HG02678 (cell line): Measurements from ENCODE around the gene TXNDC16.
"Not testable (repeated sequence)": the region's sequence is repeated elsewhere in the genome, so short reads cannot be mapped to it uniquely, and the experiment has no call there.

Experiments
- ATAC-seq: cut with Tn5 transposase; IDR thresholded peaks from one replicate; pipeline ENCODE4 v1.9.1; 2021; ENCODE audit warnings: mild to moderate bottlenecking, moderate library complexity; ENCODE audit not compliant: unreplicated experiment

TXNDC16 gene

DNA sequence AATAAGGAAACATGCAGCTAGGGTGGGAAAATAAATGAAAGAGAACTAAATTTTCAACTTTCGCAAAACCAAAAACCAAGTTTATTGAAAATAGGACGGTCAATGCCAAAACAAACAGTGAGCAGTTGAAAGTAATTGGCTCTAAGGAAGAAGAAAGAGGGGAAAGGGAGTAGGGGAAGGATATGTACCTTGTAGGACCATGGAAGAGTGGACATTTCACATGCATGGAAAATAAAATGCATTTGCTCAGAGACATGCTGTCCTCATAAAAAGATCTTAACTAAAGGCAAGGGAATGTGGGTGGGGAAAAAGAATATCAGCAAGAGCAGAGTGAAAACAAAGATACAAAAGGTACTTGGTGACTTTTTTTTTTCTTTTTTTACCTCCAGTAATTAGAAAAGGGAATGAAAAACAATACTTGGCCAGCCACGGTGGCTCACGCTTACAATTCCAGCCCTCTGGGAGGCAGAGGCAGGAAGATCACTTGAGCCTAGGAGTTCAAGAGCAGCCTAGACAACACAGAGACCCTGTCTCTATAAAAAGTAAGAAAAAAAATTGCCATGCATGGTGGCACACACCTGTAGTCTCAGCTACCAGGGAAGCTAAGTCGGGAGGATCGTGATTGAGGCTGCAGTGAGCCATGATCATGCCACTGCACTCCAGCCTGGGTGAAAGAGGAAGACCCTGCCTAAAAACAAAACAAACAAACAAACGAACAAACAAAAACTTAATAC lies 6.6 kb downstream of the TXNDC16 start:
- no peak for ATAC-seq

DNA sequence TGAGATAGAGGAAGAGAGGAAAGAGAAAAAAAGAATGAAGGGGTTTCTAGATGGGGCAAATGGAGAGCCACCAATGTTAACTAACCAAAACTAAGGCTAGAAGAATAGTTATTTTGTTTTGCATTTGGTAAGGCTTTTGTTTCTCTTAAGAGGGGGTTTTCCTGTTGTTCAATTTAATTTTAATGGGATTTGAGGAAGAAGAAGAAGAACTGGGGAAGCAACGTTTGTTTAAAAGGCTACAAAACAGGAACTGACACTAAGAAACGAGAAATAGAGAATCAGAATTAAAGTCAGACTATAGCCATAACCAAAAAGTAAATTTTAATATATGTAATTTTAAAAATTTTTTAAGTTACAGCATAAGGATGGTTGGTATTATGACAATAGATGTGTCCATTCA lies 13.7 kb downstream of the TXNDC16 start:
- ATAC-seq = no peak

DNA sequence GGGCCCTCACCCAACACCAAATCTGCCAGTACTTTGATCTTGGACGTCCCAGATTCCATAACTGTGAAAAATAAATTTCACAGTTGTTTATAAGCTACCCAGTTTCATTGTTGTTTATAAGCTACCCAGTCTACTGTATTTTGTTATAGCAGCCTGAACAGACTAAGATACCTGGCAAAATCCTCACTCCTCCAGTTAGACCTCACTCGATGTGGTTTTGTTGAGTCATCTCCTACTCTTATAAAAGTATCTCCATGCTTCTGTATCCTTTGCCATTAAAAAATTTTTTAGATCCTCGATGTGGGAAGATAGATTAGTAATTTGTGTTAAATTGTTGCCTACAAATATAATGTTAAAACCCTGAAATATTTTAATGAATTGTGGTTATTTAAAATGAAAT lies 16.0 kb downstream of the TXNDC16 start:
- no peak for ATAC-seq

DNA sequence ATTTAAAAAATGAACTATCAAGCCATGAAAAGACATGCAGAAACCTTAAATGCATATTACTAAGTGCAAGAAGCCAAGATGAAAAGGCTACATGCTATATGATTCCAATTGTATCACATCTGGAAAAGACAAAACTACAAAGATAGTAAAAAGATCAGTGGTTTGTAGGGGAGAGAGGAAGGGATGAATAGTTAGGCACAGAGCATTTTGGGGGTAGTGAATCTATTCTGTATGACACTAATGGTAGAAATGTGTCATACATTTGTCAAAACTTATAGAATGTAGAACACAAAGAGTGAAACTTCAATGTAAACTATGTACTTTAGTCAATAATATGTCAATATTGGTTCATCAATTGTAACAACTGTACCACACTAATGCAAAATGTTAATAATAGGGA lies 20.8 kb downstream of the TXNDC16 start:
- no peak for ATAC-seq

DNA sequence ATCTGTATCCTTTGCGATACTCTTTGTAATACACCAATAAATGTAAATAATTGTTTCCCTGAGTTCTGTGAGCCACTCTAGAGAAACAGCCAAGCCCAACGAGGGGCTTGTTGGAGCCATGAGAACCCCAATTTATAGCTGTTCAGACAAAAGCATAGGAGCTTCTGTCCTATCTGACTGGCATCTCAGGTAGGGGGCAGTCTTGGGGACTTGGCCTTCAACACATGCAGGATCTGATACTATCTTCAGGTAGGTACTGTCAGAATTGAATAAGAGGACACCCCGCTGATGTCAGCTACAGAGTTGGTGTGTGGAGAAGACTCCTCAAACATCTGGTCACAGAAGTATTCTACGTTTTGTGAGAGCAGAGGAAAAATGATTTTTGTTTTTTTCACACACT lies 25.3 kb downstream of the TXNDC16 start:
- no peak for ATAC-seq

DNA sequence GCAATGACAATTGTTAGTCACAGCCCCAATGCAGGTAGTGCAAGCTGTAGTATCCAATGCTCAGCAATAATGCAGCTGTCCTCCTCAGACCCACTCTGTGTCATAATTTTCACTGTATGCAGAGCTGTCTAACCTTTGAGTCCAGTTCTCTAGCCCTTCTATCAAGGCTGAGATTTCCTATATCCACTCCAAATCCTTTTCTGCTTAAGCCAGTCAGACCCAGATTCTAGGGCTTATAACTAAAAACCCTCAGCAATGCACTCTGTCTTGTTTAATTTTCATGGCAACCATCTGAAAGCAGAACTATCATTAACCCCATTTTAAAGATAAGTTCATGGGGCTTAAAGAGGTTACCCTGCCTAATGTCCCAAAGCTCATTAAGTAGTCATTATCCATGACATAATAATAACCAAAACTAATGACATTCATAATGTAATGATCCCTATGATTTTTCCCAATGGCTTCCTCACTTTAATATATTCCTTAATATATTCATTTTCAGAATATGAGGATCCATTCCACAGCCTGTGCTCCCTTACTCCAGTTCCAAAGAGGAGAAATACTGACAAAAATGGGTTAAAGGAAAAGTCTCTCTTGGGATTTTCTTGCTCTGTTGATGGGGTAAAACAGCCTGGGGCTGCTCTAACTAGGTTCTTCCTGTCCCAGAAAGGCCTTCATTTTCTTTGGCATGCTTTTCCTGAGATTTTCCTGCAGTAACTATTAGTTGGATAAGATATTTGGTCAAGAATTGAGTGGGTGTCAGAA lies 29.5 kb downstream of the TXNDC16 start:
- ATAC-seq = no peak

DNA sequence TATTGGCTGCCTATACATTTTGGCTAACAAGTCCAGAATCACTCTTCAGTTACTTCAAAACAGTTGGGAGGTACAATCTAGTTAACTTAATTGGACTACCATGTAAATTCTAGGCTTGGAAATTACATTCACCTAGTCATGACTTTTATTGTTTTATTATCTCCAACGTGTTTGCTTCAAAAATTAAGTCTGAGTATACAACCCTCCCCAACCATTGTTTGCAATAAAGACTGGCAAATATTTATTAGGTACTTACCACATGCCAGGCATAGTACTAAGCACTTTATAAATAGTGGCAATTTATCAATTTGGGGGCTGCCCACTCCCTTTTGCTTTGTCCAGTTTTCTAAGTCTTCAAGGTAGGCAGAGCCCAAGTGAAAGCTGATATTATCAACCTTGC lies 30.3 kb downstream of the TXNDC16 start:
- ATAC-seq = no peak

DNA sequence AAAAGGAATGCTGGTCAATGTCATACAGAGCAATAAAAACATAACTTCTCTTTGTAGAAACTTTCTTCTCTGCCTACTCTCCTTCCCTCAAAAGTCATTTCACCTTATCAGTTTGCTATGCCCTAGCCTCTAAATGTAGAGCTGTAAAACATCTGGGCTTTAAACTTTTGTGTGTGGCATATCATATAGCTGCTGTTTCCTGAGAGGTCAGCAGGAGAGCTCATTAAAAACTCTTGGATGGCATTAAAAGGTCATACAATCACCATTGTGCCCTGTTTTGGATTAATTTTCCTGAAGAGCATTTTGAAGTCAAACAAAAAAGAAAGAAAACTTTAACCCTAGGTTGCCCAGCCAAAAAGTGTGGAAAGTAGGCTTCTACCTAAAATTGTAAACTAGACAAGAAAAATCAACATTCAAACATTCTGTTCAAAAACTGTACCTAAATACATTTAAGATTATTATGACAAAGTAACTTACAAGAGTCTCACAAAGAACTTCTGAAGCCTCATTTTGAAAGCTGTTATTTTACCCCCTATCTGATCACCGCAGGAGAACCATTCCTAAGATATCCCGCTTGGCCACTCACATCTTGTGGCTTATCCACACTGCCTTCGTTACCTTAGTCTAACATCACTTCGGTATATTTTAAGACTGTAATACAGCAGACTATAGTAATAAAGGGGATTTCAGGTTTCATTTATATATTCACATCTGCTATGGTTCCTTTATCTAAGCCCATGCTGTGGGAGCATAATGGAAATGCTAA lies 38.1 kb downstream of the TXNDC16 start:
- ATAC-seq = no peak

DNA sequence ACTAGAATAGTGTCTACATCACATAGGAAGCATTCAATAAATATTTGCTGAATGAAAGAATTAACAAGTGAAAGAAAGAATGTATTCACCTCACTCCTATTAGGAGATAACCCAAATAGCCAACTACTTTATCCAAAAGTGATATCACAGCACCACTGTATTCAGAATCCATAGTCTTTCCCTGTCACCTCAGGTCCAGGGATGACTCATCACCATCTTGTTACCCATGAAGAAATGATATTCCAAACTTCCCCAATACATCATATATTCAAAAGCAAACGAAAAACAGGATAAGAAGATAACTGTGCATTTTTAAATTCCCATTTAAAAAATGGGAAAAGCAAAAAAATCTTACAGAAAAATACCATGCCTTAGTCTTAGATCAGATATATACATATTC lies 39.1 kb downstream of the TXNDC16 start:
- no peak for ATAC-seq

DNA sequence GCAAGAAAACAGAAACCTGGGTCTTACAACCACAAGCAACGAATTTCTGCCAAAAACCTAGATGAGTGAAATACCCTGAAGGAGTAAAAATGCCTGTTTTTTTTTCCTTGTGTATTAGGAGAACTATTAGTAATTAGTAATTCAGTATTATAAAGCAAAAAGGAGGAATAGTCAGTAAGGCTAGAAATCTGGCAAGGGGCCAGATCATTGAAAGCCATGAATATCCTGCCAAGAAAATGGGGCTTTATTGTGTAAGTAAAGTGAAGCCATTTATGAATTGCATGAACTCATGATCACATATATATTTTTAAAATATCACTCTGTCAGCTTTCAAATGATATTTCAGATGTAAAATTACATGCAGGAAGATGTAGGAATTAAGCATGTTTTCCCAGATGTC lies 57.9 kb downstream of the TXNDC16 start:
- ATAC-seq = no peak

DNA sequence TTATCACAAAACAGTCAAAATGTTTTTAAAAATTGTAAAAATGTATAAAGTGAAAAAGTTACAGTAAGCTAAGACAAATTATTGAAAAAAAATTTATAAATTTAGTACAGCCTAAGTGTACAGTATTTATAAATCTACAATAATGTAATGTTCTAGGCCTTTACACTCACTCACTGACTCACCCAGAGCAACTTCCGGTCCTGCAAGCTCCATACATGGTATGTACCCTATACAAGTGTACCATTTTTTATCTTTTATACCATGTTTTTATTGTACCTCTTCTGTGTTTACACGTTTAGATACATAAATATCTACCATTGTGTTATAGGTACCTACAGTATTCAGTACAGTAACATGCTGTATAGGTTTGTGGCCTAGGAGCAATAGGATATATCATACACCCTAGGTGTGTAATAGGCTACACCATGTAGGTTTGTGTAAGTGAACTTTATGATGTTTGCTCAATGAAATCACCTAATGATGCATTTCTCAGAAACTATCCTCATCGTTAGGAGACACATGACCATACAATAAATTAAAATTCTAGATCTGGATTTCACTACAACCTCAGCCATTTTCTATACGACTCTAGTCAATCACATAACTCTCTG lies 66.8 kb downstream of the TXNDC16 start:
- ATAC-seq = no peak

DNA sequence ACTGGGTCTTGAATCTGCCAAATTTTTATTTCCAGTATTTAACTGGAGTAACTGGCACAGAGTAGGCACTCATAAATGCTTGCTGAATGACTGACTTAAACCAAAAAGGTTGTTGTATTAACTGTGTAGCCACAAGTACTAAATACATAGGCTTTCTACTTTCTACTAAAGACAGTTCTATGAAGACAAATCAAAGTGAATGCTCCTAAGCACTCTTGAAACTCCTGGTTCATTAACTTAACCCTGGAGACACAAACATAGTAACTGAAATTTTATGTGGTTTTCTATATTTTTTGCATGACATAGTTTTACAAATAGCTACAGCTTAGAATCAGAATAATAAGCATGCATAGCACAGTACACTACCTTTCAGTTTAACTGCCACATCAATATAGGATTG lies 70.4 kb downstream of the TXNDC16 start:
- no peak for ATAC-seq

DNA sequence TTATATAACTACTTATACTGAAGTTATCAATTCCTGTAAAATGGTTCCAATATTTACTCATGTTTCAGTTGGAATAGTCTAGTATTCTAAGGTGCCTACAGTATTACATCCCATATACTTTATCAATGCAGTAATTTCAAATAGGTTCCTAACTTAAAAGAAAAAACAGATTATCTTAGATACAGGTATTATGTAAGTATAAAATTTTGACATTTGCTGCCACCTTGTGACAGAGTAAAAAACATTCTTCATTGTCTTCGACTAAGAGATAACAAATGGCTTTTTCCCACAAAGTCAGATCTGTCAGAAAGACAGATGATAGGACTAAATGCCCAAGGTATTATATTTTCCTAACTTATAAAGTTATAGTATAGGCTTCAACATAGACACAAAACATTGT lies 78.7 kb downstream of the TXNDC16 start:
- no peak for ATAC-seq

DNA sequence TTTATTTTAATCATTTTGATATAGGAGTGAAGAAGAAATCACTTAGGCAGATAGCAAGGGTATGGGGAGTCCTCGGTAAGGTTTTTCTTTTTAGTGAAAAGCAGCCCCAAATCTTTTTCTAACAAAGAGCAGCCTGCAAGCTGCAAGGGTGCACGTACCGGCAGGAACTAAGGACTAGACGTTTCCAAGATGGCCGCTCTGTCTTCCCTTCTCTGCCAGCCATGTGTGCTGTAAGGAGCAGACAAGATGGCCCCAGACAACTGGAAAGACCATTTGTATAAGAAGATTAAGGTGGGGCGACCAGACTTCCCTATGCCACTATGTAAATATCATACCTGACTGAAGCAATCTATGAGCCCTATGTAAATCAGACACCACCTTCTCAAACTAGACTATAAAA lies 79.6 kb downstream of the TXNDC16 start:
- no peak for ATAC-seq

DNA sequence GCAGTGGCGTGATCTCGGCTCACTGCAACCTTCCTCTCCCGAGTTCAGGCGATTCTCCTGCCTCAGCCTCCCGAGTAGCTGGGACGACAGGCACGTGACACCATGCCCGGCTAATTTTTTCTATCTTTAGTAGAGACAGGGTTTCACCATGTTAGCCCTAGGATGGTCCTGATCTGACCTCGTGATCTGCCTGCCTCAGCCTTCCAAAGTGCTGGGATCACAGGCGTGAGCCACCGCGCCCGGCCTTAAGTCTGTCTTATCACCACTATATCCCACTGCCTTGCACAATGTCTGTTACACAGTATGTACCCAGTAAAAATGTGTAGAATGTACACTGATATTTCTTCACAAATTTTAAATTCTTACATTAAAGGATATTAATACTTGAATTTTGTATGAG lies 80.1 kb downstream of the TXNDC16 start:
- not testable (repeated sequence) for ATAC-seq

DNA sequence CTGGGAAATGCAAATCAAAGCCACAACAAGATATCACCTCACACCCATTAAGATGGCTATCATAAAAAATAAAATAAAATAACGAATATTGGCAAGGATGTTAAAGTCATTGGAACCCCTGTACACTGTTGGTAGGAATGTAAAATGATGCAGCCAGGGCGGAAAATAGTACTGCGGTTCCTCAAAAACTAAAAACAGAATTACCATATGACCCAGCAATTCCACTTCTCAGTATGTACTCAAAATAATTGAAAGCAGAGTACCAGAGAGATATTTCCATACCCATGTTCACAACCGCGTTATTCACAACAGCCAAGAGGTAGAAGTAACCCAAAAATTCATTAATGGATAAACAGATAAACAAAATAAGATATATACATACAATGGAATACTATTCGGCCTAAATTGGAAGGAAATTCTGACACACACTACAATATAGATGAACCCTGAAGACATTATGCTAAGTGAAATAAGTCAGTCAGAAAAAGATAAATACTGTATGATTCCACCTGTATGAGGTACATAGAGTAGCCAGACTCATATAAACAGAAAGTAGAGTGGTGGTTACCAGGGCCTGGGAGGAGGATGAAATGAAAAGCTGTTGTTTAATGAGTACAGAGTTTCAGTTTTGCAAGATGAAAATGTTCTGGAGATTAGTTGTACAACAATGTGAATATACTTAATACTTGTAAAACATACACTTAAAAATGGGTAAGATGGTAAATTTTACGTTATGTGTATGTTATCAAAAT lies 84.6 kb downstream of the TXNDC16 start:
- ATAC-seq = no peak

DNA sequence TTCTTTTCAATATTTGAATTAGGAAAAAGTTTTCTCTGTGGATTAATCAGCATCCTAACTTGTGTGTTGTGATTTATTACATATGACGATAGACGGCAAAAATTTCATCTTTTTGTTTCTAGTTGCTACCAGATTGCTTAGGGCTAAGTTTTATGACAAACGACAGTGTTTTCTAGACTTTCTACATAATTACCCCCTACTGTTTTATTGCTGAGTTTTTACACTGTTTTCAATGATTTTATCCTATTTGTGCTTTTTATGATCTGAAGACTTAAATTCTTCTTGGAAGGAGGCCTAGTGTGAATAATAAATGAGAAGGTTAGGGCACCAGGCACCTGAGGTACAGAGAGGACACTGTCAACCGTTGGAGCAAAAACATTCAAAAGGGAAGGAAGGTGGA lies 88.1 kb downstream of the TXNDC16 start:
- no peak for ATAC-seq

DNA sequence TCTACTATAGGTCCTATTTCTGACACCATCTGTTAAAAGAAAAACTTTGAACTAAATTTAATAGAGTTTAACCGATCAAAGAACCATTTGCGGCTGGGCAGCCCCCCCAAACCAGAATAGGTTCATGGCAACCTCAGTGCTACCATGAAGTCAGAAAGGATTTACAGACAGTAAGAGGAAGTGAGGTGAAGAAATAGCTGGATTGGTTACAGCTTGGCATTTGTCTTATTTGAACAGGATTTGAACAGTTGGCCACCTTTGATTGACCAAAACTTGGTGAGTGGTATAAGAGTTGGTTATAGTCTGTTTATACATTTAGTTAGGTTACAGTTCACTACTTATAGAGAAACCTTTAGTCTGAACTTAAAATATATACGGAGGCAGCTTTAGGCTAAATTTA lies 88.9 kb downstream of the TXNDC16 start:
- ATAC-seq = no peak

DNA sequence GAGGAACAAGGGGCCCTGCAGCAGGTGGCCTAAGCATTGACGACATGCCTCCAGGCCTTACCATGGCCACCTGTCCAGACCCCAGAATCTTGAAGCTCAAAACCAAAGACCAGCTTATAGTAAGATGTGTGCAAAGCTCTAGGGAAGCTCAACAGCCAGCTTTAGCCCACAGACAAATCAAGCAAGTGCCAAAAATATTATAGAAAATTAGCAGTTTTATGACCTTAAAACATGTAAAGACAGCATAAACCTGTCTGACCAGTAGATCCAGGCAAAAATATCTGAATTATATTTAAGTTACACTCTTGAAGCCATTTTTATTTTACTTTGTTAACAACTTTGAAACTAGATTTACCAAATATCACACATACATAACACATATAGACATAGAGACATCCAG lies 90.6 kb downstream of the TXNDC16 start:
- no peak for ATAC-seq

DNA sequence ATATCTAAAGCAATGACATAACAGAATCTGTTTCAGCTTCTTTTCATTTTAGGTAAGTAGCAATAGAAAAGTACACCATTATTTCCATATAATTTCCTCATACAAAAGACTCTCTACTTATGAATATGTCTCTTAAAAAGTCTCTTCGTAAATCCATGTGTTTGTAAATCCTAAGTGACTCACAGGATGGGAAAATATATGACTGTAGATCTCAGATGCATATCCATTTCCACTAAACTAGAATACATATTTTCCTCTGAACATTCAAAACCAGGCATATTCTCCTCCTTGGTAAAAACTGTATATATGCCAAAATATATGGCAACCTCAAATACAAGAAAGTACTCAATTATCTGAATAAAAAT lies 93.6 kb downstream of the TXNDC16 start:
- no peak for ATAC-seq

DNA sequence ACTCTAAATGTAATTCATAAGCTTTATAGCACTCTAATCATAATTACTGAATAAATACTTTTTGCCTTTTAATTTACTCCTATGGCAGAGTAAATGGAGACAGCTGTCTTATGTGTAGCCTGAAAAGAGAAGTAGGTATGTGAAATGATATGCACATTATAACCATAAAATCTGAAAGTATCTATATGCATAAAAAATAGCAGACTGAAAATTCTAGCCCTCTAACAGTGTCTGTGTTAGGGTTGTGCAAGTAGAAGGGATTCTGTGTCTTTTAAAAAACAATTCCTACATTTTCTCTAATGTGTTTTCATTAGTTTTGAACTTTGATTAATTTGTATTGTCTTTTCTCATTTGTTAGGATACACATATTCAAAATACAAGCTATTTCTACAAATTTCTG lies 94.9 kb downstream of the TXNDC16 start:
- no peak for ATAC-seq
